HG02759 (cell line): ENCODE measurements around the gene LMNB1.
A peak's percentile ranks its signal among the peaks of the same experiment; 100 is the strongest.
"Not testable (repeated sequence)": the region's sequence is repeated elsewhere in the genome, so short reads cannot be mapped to it uniquely, and the experiment has no call there.

Experiments used
- ATAC-seq: cut with Tn5 transposase; IDR thresholded peaks from one replicate; pipeline ENCODE4 v1.9.1; 2021; ENCODE audit warnings: mild to moderate bottlenecking, moderate library complexity; ENCODE audit not compliant: unreplicated experiment

LMNB1 gene

DNA sequence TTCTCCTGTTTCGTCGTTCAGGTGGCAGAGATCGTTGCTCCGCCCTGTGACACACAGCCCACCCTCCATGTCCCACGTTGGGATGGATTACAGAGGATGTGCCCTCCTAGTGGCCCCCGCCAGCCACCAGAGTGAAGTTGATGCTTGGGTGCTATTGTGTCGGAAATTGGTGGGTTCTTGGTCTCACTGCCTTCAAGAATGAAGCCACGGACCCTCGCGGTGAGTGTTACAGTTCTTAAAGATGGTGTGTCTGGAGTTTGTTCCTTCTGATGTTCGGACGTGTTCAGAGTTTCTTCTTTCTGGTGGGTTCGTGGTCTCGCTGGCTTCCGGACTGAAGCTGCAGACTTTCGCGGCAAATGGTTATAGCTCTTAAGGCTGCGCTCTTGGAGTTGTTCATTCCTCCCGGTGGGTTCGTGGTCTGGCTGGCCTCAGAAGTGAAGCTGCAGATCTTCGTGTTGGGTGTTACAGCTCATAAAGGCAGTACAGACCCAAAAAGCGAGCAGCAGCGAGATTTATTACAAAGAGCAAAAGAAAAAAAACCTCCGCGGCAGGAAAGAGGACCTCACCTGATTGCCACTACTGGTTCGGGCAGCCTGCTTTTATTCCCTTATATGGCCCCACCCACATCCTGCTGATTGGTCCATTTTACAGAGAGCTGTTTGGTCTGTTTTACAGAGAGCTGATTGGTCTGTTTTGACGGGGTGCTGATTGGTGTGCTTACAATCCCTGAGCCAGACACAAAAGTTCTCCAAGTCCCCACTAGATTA is 76.8 kb downstream of the LMNB1 start:
- ATAC-seq: not testable (repeated sequence)

DNA sequence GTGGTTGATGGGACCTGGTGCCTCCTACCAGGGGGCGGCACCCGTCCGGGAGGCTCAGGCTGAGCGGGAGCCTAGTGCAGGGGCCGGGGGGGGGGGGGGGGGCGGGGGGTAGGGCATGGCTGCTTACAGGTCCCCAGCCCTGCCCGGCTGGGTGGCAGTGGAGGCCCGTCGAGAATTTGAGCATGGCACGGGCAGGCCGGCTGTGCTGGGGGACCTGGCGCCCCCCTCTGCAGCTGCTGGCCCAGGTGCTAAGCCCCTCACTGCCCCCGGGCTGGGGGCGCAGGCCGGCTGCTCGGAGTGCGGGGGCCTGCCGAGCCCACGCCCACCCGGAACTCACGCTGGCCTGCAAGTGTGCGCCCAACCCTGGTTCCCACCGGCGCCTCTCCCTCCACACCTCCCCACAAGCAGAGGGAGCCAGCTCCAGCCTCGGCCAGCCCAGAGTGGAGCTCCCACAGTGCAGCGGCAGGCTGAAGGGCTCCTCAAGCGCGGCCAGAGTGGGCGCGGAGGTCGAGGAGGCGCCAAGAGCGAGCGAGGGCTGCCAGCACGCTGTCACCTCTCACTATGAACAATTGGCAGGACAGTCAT is 77.7 kb downstream of the LMNB1 start:
- no peak for ATAC-seq

- ATAC-seq: no peak
These were observed 78.3 kb downstream of the LMNB1 start for GRCh38 chr5:126855266-126855665.

- no peak for ATAC-seq
These were observed 80.8 kb downstream of the LMNB1 start for GRCh38 chr5:126857472-126858410.

DNA sequence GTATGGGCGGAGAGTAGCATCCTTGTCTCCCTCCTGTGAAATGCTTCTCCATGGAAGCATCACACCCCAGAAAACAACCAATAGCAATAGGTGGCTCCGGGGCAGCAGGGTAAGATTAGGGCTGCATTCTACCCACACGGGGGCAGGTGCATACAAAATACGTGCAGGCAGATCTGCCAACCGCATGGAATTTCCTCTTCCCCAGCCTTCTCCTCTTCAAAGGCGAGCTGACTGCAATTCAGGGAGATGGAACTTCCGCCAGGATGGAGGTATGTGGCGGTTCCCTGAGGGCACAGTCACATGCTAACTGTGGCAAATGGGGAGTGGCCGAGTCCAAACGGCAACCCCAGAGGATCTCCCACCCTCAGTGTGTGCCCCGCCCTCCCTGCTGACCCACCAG is 81.5 kb downstream of the LMNB1 start:
- ATAC-seq: no peak

GRCh38 chr5:126863402-126863801 is 86.5 kb downstream of the LMNB1 start:
- ATAC-seq: no peak

- ATAC-seq: no peak
These were observed 87.2 kb downstream of the LMNB1 start for GRCh38 chr5:126864042-126864688.

- ATAC-seq: no peak
These were observed 88.4 kb downstream of the LMNB1 start for GRCh38 chr5:126865299-126865698.

- no peak for ATAC-seq
These were observed 90.1 kb downstream of the LMNB1 start for GRCh38 chr5:126866851-126867636.

DNA sequence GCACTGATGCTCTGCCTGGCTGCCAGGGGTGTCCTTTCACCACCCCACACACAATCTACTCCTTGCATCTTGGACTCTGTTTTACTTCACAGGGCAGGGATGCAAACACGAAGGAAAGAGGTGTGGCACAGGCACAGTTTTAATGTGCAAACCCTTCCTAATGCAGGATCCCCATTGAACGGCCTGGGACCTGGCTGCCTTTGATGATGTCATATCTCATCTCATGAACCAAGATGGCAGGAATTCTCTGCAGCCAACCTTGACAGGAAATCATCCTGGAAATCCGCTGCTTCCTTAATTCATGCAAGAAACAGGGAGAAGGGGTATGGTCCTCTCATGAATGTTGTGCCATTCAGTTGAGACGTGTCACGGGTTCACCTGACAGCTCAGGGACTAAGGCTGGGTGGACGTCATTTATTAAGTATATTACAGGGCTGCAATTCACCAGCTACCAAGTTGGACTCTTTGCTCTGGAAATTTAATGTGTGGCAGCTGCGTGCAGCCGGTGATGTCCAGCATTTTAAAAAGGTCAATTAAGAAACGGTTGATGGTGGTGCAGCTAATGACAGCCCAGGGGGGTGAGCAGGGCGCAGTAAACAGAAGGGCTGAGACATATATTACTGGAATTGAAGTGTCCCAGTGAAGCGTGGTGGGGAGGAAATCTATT is 91.5 kb downstream of the LMNB1 start:
- no peak for ATAC-seq

DNA sequence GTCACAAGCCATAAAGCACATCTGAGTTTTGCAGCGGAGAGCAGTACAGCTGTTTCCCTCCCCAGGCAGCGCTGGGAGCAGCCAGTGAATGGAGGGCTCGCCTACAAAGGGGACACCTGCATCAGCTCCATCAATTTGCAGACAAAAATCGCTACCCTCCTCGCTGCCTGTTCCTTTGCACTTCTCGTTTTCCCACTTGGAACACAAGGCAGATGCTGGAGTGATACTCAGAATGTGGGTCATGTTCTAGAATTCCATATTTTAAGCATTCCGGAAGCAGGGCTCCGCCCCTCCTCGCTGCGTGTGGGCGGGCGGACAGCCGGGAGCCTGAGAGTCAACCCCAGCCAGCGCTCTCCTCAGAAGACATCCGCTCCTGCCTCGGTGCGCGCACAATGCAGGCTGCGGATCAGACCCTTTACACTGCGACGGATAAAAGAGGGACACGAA is 92.1 kb downstream of the LMNB1 start:
- ATAC-seq: peak; percentile 85

DNA sequence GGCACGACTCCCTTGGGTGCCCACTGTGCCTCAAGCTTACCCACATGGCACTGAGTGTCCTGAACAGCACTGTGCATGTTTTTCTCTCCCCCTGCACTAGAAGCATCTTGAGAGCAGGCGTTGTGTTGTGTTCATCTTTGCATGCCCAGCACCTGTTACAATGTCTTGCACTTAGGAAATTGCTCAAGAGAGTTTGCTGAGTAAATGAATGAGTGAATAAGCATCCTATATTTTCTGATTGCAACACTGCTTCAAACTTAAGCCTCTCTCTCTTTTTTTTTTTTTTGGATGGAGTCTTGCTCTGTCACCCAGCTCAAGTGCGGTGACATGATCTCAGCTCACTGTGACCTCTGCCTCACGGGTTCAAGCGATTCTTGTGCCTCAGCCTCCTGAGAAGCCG is 94.5 kb downstream of the LMNB1 start:
- ATAC-seq: no peak

DNA sequence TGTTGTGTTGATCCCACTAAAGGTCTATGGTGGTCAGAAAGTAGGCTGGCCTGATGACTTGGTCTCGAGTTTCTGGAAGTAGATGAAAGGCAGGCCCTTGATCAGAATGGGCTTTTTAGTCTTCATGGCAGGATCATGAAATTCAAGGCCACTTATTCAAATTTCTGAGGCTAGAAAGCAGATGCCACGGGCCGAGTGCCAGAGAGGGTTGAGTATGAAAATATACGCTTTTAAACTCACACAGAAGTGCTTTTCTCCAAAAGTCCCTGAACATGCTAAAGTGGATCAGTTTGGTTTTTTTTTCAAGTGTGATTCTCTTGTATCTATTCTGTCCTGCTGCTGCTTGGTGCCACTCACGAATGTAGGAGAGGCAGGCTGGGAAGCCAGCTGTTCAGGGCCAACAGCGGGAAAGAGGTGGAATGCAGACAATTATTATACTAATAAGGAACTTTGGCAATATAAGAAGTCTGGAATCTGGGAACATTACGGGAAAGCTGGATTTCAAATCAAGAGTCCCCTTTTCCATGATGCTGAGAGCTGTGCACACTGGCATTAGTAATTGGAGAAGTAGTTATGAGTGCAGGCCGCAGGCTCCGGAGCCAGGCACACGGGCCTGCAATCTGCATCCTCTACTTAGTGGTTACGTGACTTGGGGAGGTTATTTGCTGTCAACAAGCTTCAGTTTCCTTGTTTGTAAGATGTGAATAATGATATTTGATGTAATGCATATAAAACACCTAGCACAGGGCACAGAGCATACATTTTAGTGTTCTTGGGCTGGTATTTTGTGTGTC is 95.8 kb downstream of the LMNB1 start:
- ATAC-seq: no peak

DNA sequence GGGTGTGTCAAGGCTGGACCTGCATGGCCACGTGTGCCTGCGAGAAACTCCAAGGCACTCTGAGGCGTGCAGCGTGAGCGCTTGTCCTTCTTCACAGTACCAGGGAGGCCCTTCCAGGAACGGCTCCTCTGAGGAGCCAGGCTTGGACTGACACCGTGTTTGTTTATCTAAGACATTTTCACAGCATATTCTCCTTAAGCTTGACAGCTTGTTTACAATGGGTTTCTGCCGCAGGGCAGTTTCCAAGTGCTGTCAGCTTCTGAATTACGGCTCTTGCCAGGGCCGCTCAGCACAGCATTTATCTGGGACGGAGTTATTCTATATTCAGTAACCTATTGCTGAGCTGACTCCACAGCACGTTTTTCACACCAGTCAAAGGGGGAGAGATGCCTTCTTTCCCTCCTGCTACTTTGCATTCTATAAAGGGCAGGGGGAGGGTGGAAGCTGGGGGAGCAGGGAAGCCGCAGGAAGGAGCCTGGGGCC is 98.4 kb downstream of the LMNB1 start:
- ATAC-seq: no peak

DNA sequence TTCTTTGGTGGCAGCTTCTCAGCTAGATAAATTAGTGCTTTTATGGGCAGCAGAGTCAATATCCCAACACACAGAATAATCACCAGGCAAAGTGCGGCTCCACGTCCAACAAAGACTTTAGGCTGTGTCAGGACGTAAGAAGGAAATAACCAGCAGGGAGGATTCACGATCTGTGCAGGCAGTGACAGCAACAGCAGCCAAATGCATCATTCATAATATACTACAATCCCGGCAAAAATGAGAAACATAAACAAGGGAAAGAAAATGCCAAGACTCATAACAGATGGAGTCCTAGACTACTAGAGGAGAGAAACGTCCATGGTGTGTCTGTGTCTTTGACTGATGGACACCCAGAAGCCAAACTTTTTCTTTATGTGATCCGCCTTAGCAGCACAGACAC is 100.7 kb downstream of the LMNB1 start:
- no peak for ATAC-seq

GRCh38 chr5:126878085-126878484 is 101.1 kb downstream of the LMNB1 start:
- no peak for ATAC-seq

GRCh38 chr5:126878634-126879033 is 101.7 kb downstream of the LMNB1 start:
- no peak for ATAC-seq

DNA sequence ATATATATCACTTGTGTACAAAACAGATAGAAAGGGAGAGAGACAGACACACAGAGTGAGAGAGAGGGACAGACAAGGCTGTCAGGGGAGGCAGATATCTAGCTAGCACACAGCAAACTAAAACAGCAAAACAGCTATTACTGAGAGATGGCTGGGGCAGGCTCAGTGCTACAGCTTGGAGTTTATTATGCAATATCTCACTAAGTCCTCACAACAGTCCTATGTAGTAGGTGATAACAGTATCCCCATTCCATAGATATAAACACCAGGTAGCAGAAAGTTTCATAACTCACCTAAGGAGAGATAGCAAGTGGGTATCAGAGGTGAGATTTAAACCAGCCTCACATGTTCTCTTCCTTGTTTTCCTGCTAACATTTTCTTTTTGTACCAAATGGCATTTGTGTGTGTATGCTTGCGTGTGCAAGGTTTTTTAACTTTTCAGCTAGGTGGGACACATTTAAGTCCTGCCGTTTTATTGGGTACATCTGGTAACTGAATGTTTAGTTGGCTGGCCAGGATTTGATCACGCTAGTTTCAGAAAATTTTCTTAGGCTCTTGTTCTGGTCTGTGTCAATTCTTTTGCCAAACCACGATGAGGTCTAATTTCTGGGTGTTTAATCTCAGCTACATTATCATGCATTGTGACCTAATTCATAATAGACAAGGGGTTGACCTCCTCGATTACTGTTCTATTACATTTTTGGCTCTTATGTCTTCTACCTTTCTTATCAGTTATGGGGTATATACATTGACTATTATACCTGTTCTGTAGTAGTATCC is 105.1 kb downstream of the LMNB1 start:
- ATAC-seq: no peak
